ENCODE data around the gene BFSP2.

Gene BFSP2

DNA sequence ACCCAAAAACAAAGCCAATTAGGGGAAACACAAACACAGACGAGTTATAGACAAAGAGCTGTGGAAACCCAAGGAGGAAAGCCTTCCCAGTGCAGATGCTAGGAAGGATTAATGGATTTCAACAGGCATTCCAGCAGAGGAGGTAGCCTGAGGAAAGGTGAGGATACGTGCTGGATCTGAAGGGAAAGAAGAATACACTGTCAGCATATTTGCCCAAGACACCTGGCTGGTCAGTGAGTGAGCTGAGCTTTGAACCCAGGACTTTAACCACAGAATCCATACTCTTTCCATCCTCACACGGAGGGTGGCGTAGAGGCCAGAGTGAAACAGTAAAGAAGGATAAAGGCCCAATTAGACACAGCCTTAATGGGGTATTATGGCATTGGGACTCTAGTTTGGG, 9.1 kb upstream of the BFSP2 start:
- no peak for DNase-seq
- peaks cover 7% of the 10 kb centered on the region for H3K4me1 Mint-ChIP-seq
- no peak overlapping the region for H3K4me3 Mint-ChIP-seq
- peaks cover 4% of the 10 kb centered on the region for H3K27me3 Mint-ChIP-seq
- CTCF ChIA-PET = interaction anchor here (1.8 kb wide), 1 partner anchor 33 kb away, joined by 5 read pairs; no protein-coding TSS in a partner anchor
- H3K9me3 Mint-ChIP-seq = no peaks in the 10 kb centered on the region
- H3K36me3 Mint-ChIP-seq = no peaks in the 10 kb centered on the region
- no peak overlapping the region for H3K27ac Mint-ChIP-seq

DNA sequence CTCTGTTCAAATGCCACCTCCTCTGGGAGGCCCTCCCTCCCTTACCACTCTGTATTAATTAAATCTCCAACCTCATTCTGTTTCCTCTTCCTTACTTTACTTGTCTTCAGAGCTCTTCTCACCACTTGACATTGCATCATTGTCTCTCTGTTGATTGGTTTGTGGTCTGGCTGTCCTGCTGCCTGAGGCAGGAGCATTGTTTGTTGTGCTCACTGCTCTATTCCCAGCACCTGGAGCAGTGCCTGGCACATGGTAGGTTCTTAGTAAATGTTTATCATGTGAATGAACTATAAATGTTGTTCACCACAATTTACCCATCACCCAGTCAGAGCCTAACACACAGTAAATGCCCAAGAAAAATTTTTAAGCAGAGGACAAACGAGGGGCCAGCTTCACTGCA, 6.7 kb upstream of the BFSP2 start:
- no peak overlapping the region for H3K27ac Mint-ChIP-seq
- no peak overlapping the region for H3K4me3 Mint-ChIP-seq
- CTCF ChIA-PET = no interaction called here
- H3K4me1 Mint-ChIP-seq = peaks cover 8% of the 10 kb centered on the region
- H3K36me3 Mint-ChIP-seq = no peaks in the 10 kb centered on the region
- DNase-seq = no peak
- peaks cover 4% of the 10 kb centered on the region for H3K27me3 Mint-ChIP-seq
- H3K9me3 Mint-ChIP-seq = no peaks in the 10 kb centered on the region

DNA sequence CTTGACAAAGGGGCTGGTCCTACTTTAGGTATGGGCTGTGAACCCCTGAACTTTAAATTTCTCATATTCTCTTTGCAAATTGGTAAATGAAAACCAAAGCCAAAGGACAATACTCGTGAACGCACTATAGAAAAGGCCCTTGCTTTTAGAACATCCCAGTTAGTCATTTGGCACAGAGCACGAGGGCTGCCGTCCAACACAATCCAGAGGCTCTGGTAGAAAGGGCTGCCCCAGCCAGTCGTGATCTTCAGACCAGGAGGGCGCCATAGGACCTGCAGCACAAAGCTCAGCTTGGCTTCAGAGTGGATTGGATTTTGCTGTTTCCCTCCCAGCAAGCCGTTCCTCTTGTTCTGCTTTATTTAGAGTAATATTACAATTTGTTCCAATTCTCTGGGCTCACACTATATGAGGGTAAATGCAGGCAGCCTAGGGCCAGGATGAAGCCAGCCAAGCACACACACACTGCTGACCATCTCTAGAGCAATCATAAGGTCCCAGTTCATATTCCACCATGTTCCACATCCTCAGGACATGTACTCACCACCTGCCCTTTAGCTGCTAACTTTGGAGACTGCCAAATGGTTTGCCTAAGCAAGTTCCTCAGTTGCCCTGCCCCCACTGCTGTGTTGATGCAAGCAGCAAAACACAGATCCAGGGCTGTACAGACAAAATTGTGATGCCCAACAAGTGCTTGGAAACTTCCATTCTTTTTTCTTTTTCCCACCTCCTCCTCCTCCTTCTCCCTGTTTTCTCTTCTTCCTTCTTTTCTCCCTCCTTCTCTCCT, 6.0 kb upstream of the BFSP2 start:
- no peaks in the 10 kb centered on the region for H3K36me3 Mint-ChIP-seq
- no peaks in the 10 kb centered on the region for H3K9me3 Mint-ChIP-seq
- no peak overlapping the region for H3K4me3 Mint-ChIP-seq
- no peak for DNase-seq
- H3K4me1 Mint-ChIP-seq = peaks cover 8% of the 10 kb centered on the region
- H3K27me3 Mint-ChIP-seq = peaks cover 6% of the 10 kb centered on the region
- no peak overlapping the region for H3K27ac Mint-ChIP-seq
- CTCF ChIA-PET = no interaction called here

DNA sequence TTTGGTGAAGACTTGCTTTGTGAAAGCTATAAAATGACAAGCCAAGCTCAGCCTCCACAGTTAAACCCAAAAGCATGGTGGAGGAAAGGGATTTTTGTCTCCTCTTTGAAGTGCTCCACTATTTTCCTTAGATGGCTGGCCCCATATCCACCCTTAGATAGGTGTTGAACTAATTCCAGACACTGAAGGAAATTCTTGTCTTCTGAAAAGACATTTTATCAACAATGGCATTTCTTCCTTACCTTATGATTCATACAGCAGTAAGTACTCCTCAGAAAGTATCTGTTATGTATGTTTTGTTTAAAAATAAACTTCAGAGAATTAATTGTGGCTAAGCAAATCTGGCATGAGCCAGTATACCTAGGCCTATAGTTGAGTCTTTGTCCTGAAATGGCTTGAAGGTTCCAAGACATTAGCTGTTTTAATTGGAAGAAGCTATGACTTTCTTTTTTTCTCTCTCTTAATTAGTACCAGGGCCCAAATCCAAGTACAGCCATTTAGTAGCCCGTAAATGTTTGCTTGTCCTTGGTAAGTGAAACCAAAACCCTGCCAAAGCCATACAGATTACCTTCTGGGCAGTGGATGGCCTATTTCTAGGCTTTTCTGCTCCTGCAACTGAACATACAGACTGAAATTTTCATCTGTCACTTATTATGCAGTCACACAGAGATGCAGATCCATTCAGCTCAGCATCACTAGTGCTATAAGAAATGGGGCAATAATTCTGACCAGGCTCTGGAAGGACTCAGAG, 5.1 kb upstream of the BFSP2 start:
- Mint-ChIP-seq H3K27ac (no peak overlapping the region), H3K4me1 (peaks cover 8% of the 10 kb centered on the region), H3K27me3 (peaks cover 6% of the 10 kb centered on the region), H3K36me3 (no peaks in the 10 kb centered on the region), H3K9me3 (no peaks in the 10 kb centered on the region), H3K4me3 (no peak overlapping the region)
- CTCF ChIA-PET = interaction anchor here (1.0 kb wide), 1 partner anchor 353 kb away, joined by 3 read pairs; no protein-coding TSS in a partner anchor
- DNase-seq = no peak

DNA sequence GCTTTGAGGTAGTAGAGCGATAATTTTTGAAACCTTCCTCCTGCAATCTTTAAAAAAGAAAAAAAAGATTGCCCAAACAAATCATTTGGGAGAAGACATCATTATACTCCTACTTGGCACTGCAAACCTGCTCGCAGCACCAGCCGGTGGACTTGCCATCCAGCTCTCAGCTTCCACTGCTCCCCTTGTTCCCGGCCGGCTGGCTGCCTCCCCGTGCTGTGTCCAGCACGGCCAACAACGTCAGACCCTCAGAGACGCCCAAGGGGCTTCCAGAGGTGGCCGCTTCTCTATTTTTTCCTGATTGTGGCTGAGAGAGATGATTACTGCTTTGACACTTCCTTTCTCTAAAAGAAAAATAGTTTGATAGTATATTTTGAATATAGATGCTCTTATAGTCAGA, 3.0 kb upstream of the BFSP2 start:
- Mint-ChIP-seq H3K36me3 (no peaks in the 10 kb centered on the region), H3K9me3 (no peaks in the 10 kb centered on the region), H3K27me3 (peaks cover 6% of the 10 kb centered on the region), H3K27ac (no peak overlapping the region), H3K4me1 (peaks cover 8% of the 10 kb centered on the region), H3K4me3 (no peak overlapping the region)
- no peak for DNase-seq
- CTCF ChIA-PET = interaction anchor here (0.8 to 0.9 kb wide), 2 partner anchors 15 to 671 kb away, joined by 3 read pairs; no protein-coding TSS in a partner anchor

DNA sequence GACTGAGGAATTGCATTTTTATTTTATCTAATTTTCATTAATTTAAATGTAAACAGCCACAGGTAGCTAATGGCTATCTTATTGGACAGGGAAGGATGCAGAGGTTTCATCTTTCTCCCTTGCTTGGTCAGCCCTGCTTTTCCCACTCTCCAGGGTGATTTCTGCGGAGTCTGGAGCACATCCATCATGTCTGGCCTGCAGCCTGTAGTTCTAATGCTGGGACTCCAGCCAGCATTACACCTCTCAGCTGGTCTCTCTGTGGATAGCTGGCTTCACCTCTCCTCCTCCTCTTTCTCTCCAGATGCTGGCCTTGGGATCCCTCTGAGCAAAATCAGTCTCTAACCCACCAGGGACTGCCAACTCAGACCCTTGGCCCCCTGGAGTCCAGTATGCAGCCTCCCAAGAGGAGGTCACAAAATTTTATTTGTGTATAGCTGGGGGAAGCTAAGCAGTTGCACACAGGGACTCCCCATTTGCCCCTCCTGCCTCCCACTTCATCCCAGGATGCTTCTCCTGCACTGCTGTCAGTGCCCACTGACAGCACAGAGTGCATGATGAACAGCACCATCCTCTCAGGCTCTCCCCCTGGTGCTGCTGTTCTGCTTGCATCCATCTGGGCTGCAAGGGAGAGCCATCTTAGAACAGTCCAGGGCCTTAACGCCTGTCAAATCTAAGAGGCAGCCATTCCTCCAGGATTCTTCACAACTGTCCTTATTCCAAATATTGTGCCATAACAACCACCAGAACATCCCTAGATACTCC, 1.7 kb downstream of the BFSP2 start:
- Mint-ChIP-seq H3K9me3 (no peaks in the 10 kb centered on the region), H3K27me3 (peaks cover 22% of the 10 kb centered on the region), H3K36me3 (no peaks in the 10 kb centered on the region), H3K27ac (no peak overlapping the region), H3K4me3 (no peak overlapping the region), H3K4me1 (no peaks in the 10 kb centered on the region)
- CTCF ChIA-PET = interaction anchor here (1.4 kb wide), 1 partner anchor 22 kb away, joined by 3 read pairs; no protein-coding TSS in a partner anchor
- no peak for DNase-seq

DNA sequence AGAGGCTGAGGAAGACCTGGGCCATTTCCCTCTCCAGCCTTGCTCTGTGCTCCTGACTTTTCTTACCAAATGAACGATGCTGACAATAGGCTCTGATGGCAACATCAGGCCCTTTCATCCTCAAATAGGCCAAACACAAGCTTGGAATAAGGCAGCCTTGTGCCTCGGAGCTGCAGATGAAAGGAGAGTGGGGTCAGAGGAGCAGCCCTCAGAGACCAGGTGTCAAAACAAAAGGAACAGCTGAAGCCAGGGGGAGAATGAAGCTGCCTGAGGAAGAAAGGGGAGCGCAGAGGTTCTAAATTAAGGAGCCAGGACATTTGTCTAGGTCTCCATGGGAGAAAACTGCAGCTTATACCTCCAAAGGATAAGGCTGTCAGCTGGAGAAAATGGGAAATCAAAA, 5.1 kb downstream of the BFSP2 start:
- no peak overlapping the region for H3K27ac Mint-ChIP-seq
- H3K27me3 Mint-ChIP-seq = peaks cover 21% of the 10 kb centered on the region
- no peak for DNase-seq
- no peaks in the 10 kb centered on the region for H3K4me1 Mint-ChIP-seq
- H3K4me3 Mint-ChIP-seq = no peak overlapping the region
- no peaks in the 10 kb centered on the region for H3K9me3 Mint-ChIP-seq
- CTCF ChIA-PET = interaction anchor here (0.7 kb wide), 1 partner anchor 15 kb away, joined by 3 read pairs; no protein-coding TSS in a partner anchor
- no peaks in the 10 kb centered on the region for H3K36me3 Mint-ChIP-seq

DNA sequence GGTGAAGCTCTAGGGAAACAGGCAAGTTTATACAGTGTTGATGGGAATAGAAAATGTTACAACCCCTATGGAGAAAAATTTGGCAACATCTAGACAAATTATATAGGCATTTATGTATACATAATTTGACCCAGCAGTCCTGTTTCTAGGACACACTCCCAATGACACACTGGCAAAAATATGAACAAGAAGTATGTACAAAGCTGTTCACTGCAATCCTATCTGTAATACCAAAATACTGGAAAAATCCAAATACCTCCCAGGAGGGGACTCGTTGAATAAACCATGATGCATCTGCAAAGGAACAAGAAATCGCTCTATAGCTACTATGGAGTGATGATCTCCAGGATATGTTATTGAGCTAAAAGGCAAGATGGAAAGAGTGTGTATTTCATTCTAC, 8.5 kb downstream of the BFSP2 start:
- CTCF ChIA-PET = interaction anchor here (0.8 to 1.5 kb wide), 2 partner anchors 14 to 16 kb away, joined by 3 read pairs; no protein-coding TSS in a partner anchor
- H3K36me3 Mint-ChIP-seq = no peaks in the 10 kb centered on the region
- no peak overlapping the region for H3K4me3 Mint-ChIP-seq
- H3K4me1 Mint-ChIP-seq = no peaks in the 10 kb centered on the region
- peaks cover 31% of the 10 kb centered on the region for H3K27me3 Mint-ChIP-seq
- no peak for DNase-seq
- no peak overlapping the region for H3K27ac Mint-ChIP-seq
- no peaks in the 10 kb centered on the region for H3K9me3 Mint-ChIP-seq

DNA sequence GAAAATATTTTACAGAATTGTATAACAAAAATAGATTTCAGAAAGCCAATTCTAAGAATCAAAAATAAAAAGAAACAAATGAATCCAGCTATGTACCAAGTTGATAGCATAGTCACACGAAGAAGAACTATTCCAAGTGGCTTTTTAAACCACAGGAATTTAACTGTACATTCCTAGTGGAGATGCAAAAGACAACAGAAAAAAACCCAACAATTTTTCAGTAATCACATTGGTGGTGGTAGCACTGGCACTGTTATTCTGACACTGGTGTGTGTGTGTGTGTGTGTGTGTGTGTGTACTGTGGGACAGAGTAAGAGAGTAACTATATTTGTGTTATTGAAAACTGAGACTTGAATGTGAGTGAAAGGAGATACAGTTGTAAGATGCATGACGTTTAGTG, 9.1 kb downstream of the BFSP2 start:
- CTCF ChIA-PET = interaction anchor here (1.5 kb wide), 1 partner anchor 14 kb away, joined by 3 read pairs; no protein-coding TSS in a partner anchor
- H3K4me3 Mint-ChIP-seq = no peak overlapping the region
- no peak overlapping the region for H3K27ac Mint-ChIP-seq
- no peaks in the 10 kb centered on the region for H3K36me3 Mint-ChIP-seq
- peaks cover 29% of the 10 kb centered on the region for H3K27me3 Mint-ChIP-seq
- no peaks in the 10 kb centered on the region for H3K4me1 Mint-ChIP-seq
- no peak for DNase-seq
- no peaks in the 10 kb centered on the region for H3K9me3 Mint-ChIP-seq

DNA sequence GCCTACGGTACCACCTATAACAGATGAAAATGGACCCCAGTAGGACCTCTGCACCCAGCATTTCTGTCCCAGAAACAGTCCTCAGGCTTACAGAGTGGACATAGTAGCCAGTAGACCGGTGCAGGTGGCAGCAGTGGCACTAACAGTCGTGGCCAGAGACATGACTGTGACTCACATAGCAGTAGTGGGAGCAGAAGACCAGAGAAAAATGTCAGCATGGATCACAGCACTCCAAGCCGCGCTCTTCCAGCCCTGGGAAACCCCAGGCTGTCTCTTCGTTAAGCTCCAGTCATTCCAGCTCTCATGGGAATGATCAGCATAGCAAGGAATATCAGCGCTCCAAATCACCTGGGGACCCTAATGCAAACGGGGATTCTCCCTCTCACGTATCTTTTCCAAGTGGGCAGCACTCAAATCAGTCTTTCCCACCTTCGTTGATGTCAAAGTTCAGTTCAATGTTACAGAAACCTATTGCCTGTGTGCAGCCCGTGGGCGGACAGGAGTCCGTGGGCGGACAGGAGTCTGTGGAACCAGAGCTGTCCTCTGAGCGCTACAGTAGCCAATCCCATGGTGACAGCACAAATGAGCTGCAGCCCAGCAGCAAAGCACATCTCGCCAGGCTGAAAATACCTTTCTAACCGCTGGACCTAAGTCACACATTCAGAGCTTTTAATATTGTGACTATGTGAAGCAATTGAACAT, 10.5 kb downstream of the BFSP2 start:
- peaks cover 25% of the 10 kb centered on the region for H3K27me3 Mint-ChIP-seq
- no peaks in the 10 kb centered on the region for H3K36me3 Mint-ChIP-seq
- H3K4me1 Mint-ChIP-seq = no peaks in the 10 kb centered on the region
- H3K27ac Mint-ChIP-seq = no peak overlapping the region
- no peak for DNase-seq
- CTCF ChIA-PET = interaction anchor here (0.6 kb wide), 1 partner anchor 14 kb away, joined by 3 read pairs; no protein-coding TSS in a partner anchor
- H3K9me3 Mint-ChIP-seq = no peaks in the 10 kb centered on the region
- H3K4me3 Mint-ChIP-seq = no peak overlapping the region

DNA sequence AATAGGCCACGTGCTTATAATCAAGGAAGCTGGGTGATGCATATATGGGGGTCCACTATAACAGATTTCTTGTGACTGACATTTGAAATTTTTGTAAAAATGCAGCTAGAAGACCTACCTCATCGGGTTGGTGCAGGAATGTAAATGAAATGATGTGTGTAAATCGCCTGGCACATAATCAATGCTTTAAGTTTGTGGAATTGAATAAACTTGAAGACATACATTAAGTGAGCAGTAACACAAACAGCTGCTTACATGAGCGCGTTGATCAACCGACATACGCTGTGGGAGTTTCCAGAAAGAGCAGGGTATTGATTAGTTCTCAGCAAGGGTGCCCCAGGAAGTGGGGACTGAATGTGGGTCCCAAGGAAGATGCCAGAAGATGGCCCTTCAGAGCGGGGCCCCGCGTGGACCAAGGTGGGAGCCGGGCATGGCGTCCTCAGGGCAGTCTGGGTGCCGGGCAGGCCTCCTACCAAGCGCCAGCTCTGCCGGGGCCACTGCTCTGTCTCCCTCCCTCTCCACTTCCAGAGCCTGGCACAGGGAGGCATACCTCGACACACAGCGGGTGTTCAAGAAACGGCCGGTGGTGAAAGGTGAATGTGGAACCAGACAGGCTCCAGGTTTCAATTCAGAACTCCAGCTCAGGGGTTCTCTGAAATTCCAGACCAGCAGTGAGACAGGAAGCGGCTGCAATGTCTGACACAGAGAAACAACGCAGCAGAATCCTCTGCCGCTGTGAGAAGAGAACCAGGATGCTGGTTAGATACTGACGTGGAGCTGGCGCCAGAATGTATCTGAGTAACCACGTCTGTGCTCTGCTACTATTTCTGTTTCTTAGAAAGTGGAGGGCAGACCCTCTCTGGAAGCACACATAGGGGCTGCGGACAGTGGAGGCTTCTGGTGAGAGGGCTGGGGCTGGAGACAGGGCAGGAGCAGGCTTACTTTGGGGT, 12.6 kb downstream of the BFSP2 start:
- Mint-ChIP-seq H3K27ac (no peak overlapping the region), H3K27me3 (peaks cover 19% of the 10 kb centered on the region), H3K9me3 (no peaks in the 10 kb centered on the region), H3K36me3 (no peaks in the 10 kb centered on the region), H3K4me1 (no peaks in the 10 kb centered on the region), H3K4me3 (no peak overlapping the region)
- CTCF ChIA-PET = interaction anchor here (1.0 to 1.2 kb wide), 2 partner anchors 16 to 687 kb away, joined by 3 to 4 read pairs; no protein-coding TSS in a partner anchor
- no peak for DNase-seq

DNA sequence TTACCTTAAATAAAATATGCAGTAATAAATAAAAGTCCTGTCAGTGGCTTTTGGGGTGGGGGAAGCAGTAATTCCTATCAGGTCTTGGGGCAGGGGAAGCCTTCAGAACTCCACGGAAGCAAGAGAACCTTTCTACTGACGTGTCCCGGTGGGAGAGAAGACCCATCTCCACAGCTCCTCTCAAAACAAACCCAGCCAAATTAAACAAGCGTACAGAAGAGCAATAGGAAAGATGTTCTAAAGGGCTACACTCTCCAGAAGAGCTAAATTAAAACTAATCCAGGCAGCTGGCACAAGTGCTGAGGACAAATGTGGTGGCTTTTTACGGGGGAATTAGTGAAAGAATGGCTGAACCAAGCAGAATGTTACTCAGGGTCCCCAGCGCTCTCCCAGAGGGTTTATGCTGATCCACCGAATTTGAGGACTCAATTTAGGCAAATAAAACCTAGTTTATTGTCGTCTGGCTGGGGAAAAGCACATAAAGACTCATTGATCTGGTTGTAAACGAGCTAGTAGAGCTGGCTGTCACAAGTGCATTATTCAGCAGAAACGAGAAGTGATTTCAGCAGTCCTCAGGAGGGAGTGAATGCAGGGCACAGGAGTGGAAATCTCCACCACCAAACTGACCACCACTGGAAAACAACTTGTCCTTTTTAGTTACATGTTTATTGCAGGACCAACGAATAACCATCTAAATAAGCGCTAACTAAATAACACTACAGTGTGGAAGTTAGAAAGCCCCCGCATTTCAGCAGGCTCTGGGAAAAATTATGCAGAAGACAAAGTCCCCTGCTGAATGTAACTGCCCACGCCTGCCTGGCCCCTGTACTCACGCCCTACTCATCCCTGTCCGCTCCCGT, 13.5 kb downstream of the BFSP2 start:
- no peak for DNase-seq
- H3K4me3 Mint-ChIP-seq = no peak overlapping the region
- no peaks in the 10 kb centered on the region for H3K36me3 Mint-ChIP-seq
- H3K9me3 Mint-ChIP-seq = no peaks in the 10 kb centered on the region
- peaks cover 19% of the 10 kb centered on the region for H3K27me3 Mint-ChIP-seq
- H3K4me1 Mint-ChIP-seq = no peaks in the 10 kb centered on the region
- H3K27ac Mint-ChIP-seq = no peak overlapping the region
- CTCF ChIA-PET = interaction anchor here (0.6 to 1.2 kb wide), 2 partner anchors 252 to 687 kb away, joined by 3 to 4 read pairs; no protein-coding TSS in a partner anchor

All from activated naive CD4-positive, alpha-beta T cell treated with anti-CD3 and anti-CD28 coated beads, Interleukin-2, amount 10 ng/mL, durations not matched to agents 7 days and 5 days (primary cell).